H9 (cell line): ENCODE data around the gene TSNAX. TPM values are rescaled to one million over a fixed set of nuclear protein-coding genes. Genes with fewer than 3 reads are reported as not detected.
A peak's percentile ranks its signal among the peaks of the same experiment; 100 is the strongest.

Source experiments
- DNase-seq: peaks from one replicate; pipeline ENCODE4 v3.0.0-alpha.2; 2017
- H2AFZ ChIP-seq: one replicate; pipeline ENCODE4 v1.6.1; 2013; ENCODE audit warnings: mild to moderate bottlenecking, low read length, control low read depth, moderate library complexity
- H2AK5ac ChIP-seq: 2 replicates; pipeline ENCODE4 v1.6.1; 2013; ENCODE audit warnings: low read length, control low read depth, mixed read lengths; ENCODE audit not compliant: insufficient read length
- H2BK120ac ChIP-seq: one replicate; pipeline ENCODE4 v1.6.1; 2013; ENCODE audit warnings: low read depth, mild to moderate bottlenecking, low read length, control low read depth, inconsistent platforms; ENCODE audit not compliant: poor library complexity, severe bottlenecking
- H2BK12ac ChIP-seq: 2 replicates; pipeline ENCODE4 v1.6.1; 2013; ENCODE audit warnings: low read length, control low read depth, mixed read lengths, low read depth; ENCODE audit not compliant: insufficient read length
- H2BK15ac ChIP-seq: 2 replicates; pipeline ENCODE4 v1.6.1; 2013; ENCODE audit warnings: low read depth, low read length, control low read depth
- H2BK20ac ChIP-seq: one replicate; pipeline ENCODE4 v1.6.1; 2013; ENCODE audit warnings: low read depth, mild to moderate bottlenecking, low read length, control low read depth, inconsistent platforms; ENCODE audit not compliant: poor library complexity, severe bottlenecking
- H2BK5ac ChIP-seq: 2 replicates; pipeline ENCODE4 v1.6.1; 2013; ENCODE audit warnings: low read length, control low read depth, mixed read lengths; ENCODE audit not compliant: insufficient read length
- H3K14ac ChIP-seq: 2 replicates; pipeline ENCODE4 v1.6.1; 2013; ENCODE audit warnings: low read length, control low read depth; ENCODE audit not compliant: insufficient read depth
- H3K18ac ChIP-seq: 2 replicates; pipeline ENCODE4 v1.6.1; 2013; ENCODE audit warnings: low read depth, mild to moderate bottlenecking, mixed read lengths, low read length, control low read depth; ENCODE audit not compliant: insufficient read length
- H3K23ac ChIP-seq: 2 replicates; pipeline ENCODE4 v1.6.1; 2013; ENCODE audit warnings: low read length, control low read depth, mixed read lengths, low read depth; ENCODE audit not compliant: insufficient read length
- H3K23me2 ChIP-seq: 2 replicates; pipeline ENCODE4 v1.6.1; 2013; ENCODE audit warnings: low read depth, mild to moderate bottlenecking, mixed read lengths, low read length, control low read depth; ENCODE audit not compliant: insufficient read length, poor library complexity, severe bottlenecking
- H3K27ac ChIP-seq: 2 replicates; pipeline ENCODE4 v1.5.1; 2013; ENCODE audit warnings: low read length, control low read depth, mixed read lengths, low read depth; ENCODE audit not compliant: insufficient read length
- H3K27me3 ChIP-seq: 2 replicates; pipeline ENCODE4 v1.6.1; 2013; ENCODE audit warnings: low read length, control low read depth, inconsistent platforms; ENCODE audit not compliant: insufficient read depth
- H3K4ac ChIP-seq: 2 replicates; pipeline ENCODE4 v1.6.1; 2013; ENCODE audit warnings: low read depth, mild to moderate bottlenecking, control low read depth, inconsistent platforms, low read length, moderate library complexity
- H3K4me1 ChIP-seq: 2 replicates; pipeline ENCODE4 v1.6.1; 2013; ENCODE audit warnings: low read length, control low read depth, inconsistent platforms; ENCODE audit not compliant: insufficient read depth
- H3K4me2 ChIP-seq: 2 replicates; pipeline ENCODE4 v1.6.1; 2013; ENCODE audit warnings: low read length, control low read depth, mixed read lengths; ENCODE audit not compliant: insufficient read length, insufficient read depth
- H3K56ac ChIP-seq: 2 replicates; pipeline ENCODE4 v1.6.1; 2013; ENCODE audit warnings: low read depth, mild to moderate bottlenecking, mixed read lengths, low read length, control low read depth; ENCODE audit not compliant: insufficient read length
- H3K79me1 ChIP-seq: 2 replicates; pipeline ENCODE4 v1.6.1; 2013; ENCODE audit warnings: low read depth, mild to moderate bottlenecking, moderate library complexity, low read length, control low read depth, inconsistent platforms; ENCODE audit not compliant: insufficient read depth, poor library complexity, severe bottlenecking
- H3K79me2 ChIP-seq: 2 replicates; pipeline ENCODE4 v1.6.1; 2013; ENCODE audit warnings: low read length, control low read depth, inconsistent platforms; ENCODE audit not compliant: insufficient read depth
- H3K9ac ChIP-seq: 2 replicates; pipeline ENCODE4 v1.6.1; 2013; ENCODE audit warnings: low read length, control low read depth, mixed read lengths; ENCODE audit not compliant: insufficient read length; ENCODE audit errors: extremely low read depth
- H3K9me3 ChIP-seq: one replicate; pipeline ENCODE4 v1.6.1; 2013; ENCODE audit warnings: low read depth, low read length, inconsistent platforms; ENCODE audit not compliant: control insufficient read depth
- H3T11ph ChIP-seq: one replicate; pipeline ENCODE4 v1.6.1; 2013; ENCODE audit warnings: mild to moderate bottlenecking, low read length, control low read depth, inconsistent platforms
- H4K20me1 ChIP-seq: one replicate; pipeline ENCODE4 v1.6.1; 2013; ENCODE audit not compliant: control insufficient read depth, insufficient read length, insufficient read depth
- H4K5ac ChIP-seq: 2 replicates; pipeline ENCODE4 v1.6.1; 2013; ENCODE audit warnings: low read depth, mild to moderate bottlenecking, mixed read lengths, low read length, control low read depth; ENCODE audit not compliant: insufficient read length
- H4K8ac ChIP-seq: replicated peaks from 2 replicates; pipeline ENCODE4 v1.6.1; 2013; ENCODE audit warnings: low read length, control low read depth, mixed read lengths, low read depth; ENCODE audit not compliant: insufficient read length
- H4K91ac ChIP-seq: 2 replicates; pipeline ENCODE4 v1.6.1; 2013; ENCODE audit warnings: low read depth, mild to moderate bottlenecking, moderate library complexity, mixed read lengths, low read length, control low read depth; ENCODE audit not compliant: insufficient read length
- H3K27ac Mint-ChIP-seq, 3 experiments: 2 replicates in 2 of 3; 3 replicates in 1 of 3; pipeline ENCODE4 v1.8.0; 2020 to 2021; ENCODE audit warnings: mixed read lengths in 3 of 3, mild to moderate bottlenecking in 1 of 3, moderate library complexity in 1 of 3
- H3K27me3 Mint-ChIP-seq: 2 replicates; pipeline ENCODE4 v1.8.0; 2021; ENCODE audit warnings: low read depth, mild to moderate bottlenecking, moderate library complexity, mixed read lengths
- H3K36me3 Mint-ChIP-seq, 3 experiments: 2 replicates in 2 of 3; 3 replicates in 1 of 3; pipeline ENCODE4 v1.8.0; 2020 to 2021; ENCODE audit warnings: low read depth in 3 of 3, mixed read lengths in 3 of 3; ENCODE audit not compliant: insufficient read depth in 1 of 3
- H3K4me1 Mint-ChIP-seq, 2 experiments: 2 replicates each; pipeline ENCODE4 v1.8.0; 2020; ENCODE audit warnings: mixed read lengths in 2 of 2
- H3K4me3 Mint-ChIP-seq, 2 experiments: 2 replicates in 1 of 2; 3 replicates in 1 of 2; pipeline ENCODE4 v1.8.0; 2020 to 2021; ENCODE audit warnings: mild to moderate bottlenecking in 2 of 2, mixed read lengths in 2 of 2, moderate library complexity in 1 of 2
- H3K9me3 Mint-ChIP-seq, 2 experiments: 2 replicates in 1 of 2; 3 replicates in 1 of 2; pipeline ENCODE4 v1.8.0; 2020; ENCODE audit warnings: mild to moderate bottlenecking in 2 of 2, mixed read lengths in 2 of 2, moderate library complexity in 1 of 2
- WGBS: extraction: QIAGEN DNeasy Blood & Tissue Kit; methylation state at CpG from one replicate; pipeline ENCODE4 v1.1.7; 2013; ENCODE audit warnings: missing lambda C conversion rate, low lambda C conversion rate, mixed read lengths; ENCODE audit not compliant: insufficient read length; ENCODE audit errors: extremely low coverage; 5-methylcytosine and 5-hydroxymethylcytosine counted together
- total RNA-seq: library from RNA; stranded (reverse); gene quantifications from 2 replicates; pipeline ENCODE4 v1.2.1, GENCODE V29; 2021
- TF ChIP-seq, protein P1 (sequence below): fragments of 200-600 bp; sonication (generic); conservative IDR thresholded peaks from 3 replicates; pipeline ENCODE4 v1.8.0; 2021; ENCODE audit warnings: antibody characterized with exemption, mild to moderate bottlenecking

Gene TSNAX
- total RNA-seq, 1 experiment from 2014 or later, result 39.9 TPM

DNA sequence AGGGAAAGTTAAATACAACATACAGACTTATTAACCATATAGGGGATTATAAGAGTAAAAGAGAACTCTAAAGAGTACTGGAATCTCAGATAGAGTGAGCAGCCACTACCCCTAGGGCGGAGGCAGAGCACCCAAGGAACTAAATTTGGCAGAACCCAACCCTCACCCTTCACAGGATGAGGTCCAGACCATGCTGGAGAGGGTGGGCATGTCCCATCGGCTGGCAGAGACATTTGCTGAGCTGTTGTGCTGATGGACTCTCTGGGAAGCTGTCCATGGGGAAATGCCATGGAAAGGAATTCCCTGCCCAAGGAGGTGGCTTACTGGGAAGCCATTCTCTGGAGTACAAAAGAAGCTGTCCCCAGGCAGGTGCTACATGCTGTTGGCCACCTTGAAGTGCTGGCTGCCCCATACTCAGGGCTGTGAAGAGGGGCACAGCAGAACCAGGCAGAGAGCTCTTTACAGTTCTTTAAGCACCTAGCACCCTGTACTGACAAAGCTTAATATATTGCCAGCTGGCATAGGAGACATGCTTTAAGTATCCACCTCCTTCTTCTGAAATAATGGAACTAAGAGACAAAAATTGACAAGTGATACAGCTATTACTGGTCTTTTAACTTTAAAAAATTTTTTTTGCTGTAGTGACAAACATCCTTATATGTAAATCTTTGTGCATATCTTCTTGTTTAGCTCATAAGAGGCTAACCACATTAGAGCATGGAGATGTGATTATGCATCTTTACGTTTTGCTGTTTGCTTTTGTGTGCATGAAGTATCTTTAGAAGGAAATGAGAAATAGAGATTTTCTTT is 29.6 kb downstream of the TSNAX start:
- H3K23me2 ChIP-seq, result no peaks in the 10 kb centered on the region
- no peaks in the 10 kb centered on the region for H3K79me2 ChIP-seq
- no peak overlapping the region for H2BK12ac ChIP-seq
- H3K56ac ChIP-seq, result no peak overlapping the region
- H3T11ph ChIP-seq, result no peak overlapping the region
- TF ChIP-seq, protein P1, sequence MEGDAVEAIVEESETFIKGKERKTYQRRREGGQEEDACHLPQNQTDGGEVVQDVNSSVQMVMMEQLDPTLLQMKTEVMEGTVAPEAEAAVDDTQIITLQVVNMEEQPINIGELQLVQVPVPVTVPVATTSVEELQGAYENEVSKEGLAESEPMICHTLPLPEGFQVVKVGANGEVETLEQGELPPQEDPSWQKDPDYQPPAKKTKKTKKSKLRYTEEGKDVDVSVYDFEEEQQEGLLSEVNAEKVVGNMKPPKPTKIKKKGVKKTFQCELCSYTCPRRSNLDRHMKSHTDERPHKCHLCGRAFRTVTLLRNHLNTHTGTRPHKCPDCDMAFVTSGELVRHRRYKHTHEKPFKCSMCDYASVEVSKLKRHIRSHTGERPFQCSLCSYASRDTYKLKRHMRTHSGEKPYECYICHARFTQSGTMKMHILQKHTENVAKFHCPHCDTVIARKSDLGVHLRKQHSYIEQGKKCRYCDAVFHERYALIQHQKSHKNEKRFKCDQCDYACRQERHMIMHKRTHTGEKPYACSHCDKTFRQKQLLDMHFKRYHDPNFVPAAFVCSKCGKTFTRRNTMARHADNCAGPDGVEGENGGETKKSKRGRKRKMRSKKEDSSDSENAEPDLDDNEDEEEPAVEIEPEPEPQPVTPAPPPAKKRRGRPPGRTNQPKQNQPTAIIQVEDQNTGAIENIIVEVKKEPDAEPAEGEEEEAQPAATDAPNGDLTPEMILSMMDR, result no peak
- H3K9ac ChIP-seq, result no peak overlapping the region
- no peaks in the 10 kb centered on the region for H4K20me1 ChIP-seq
- no peaks in the 10 kb centered on the region for H3K9me3 Mint-ChIP-seq
- H4K91ac ChIP-seq, result no peak overlapping the region
- no peak overlapping the region for H2BK120ac ChIP-seq
- no peaks in the 10 kb centered on the region for H3K79me1 ChIP-seq
- no peak overlapping the region for H4K5ac ChIP-seq
- H2AFZ ChIP-seq, result no peak overlapping the region
- no peaks in the 10 kb centered on the region for H3K27me3 ChIP-seq
- no peak overlapping the region for H3K4me2 ChIP-seq
- peaks cover 0 to 2% of the 10 kb centered on the region in 2 experiments; a peak in 1 of 4 replicates for H3K4me1 Mint-ChIP-seq
- H3K27me3 Mint-ChIP-seq, result no peaks in the 10 kb centered on the region
- H3K27ac ChIP-seq, result no peak overlapping the region
- H4K8ac ChIP-seq, result no peak overlapping the region
- H3K36me3 Mint-ChIP-seq, result peaks cover 0 to 14% (median 12%) of the 10 kb centered on the region in 3 experiments; a peak in 5 of 7 replicates
- no peaks in the 10 kb centered on the region for H3K4me1 ChIP-seq
- no peaks in the 10 kb centered on the region for H3K9me3 ChIP-seq
- H2AK5ac ChIP-seq, result no peak overlapping the region
- H3K4ac ChIP-seq, result no peak overlapping the region
- WGBS, result no CpG with 5 or more reads among the region's 3 CpGs
- H2BK5ac ChIP-seq, result no peak overlapping the region
- H3K23ac ChIP-seq, result no peak overlapping the region
- no peak overlapping the region for H3K14ac ChIP-seq
- no peak for DNase-seq
- no peak overlapping the region for H2BK20ac ChIP-seq
- peak overlapping the region in 1 of 3 experiments; percentile 20; a peak in 1 of 7 replicates for H3K27ac Mint-ChIP-seq
- H3K18ac ChIP-seq, result no peak overlapping the region
- no peak overlapping the region for H2BK15ac ChIP-seq
- H3K4me3 Mint-ChIP-seq, result no peak overlapping the region
